Transverse colon (tissue), 4 donors: Measurements from ENCODE around the gene SNRK.

Source experiments
- EP300 ChIP-seq: sonication (generic); formaldehyde crosslinking; IDR thresholded peaks from one replicate; pipeline ENCODE4 v1.6.1; 2017; ENCODE audit warnings: antibody characterized with exemption, low read depth
- POLR2A ChIP-seq: fragments of 450-650 bp; IDR thresholded peaks from one replicate; pipeline ENCODE4 v1.6.1; 2016; ENCODE audit warnings: antibody characterized with exemption, mild to moderate bottlenecking, moderate library complexity
- POLR2AphosphoS5 ChIP-seq, 3 donors: sonication (generic); formaldehyde crosslinking; IDR thresholded peaks; one replicate each; pipeline ENCODE4 v1.6.1; 2016; ENCODE audit warnings: antibody characterized with exemption in 3 of 3
- TF ChIP-seq, protein P1 (sequence below), 5 experiments: fragments of 200-600 bp in 3 of 5; fragments of 450-650 bp in 2 of 5; sonication (generic) in 3 of 5; IDR thresholded peaks; 1 replicate in 2 of 5; 2 replicates in 3 of 5; pipeline ENCODE4 v1.5.1; 2016 to 2017; ENCODE audit warnings: antibody characterized with exemption in 5 of 5, inconsistent platforms in 3 of 5, mild to moderate bottlenecking in 2 of 5, moderate library complexity in 1 of 5

DNA sequence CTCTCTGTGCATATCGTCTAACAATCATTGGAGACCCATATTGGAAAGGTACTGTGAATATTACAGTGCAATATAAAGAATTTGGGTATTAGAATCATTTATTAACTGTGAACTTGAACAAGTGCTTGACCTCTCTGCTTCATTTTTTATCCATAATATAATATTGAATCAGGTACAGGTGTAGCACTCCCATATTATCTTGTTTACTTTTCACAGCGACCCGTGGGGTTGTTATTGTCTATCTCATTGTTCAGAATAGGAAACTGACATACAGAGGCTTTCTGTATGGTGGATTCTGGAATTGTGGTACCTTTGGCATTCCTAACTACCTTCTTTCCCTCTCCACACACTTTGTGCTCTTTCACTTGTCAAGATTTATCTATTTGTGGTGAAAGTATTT lies 17.8 kb downstream of the SNRK start:
- TF ChIP-seq, protein P1, sequence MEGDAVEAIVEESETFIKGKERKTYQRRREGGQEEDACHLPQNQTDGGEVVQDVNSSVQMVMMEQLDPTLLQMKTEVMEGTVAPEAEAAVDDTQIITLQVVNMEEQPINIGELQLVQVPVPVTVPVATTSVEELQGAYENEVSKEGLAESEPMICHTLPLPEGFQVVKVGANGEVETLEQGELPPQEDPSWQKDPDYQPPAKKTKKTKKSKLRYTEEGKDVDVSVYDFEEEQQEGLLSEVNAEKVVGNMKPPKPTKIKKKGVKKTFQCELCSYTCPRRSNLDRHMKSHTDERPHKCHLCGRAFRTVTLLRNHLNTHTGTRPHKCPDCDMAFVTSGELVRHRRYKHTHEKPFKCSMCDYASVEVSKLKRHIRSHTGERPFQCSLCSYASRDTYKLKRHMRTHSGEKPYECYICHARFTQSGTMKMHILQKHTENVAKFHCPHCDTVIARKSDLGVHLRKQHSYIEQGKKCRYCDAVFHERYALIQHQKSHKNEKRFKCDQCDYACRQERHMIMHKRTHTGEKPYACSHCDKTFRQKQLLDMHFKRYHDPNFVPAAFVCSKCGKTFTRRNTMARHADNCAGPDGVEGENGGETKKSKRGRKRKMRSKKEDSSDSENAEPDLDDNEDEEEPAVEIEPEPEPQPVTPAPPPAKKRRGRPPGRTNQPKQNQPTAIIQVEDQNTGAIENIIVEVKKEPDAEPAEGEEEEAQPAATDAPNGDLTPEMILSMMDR (IDR thresholded peaks at IDR 0.05) = no peak
- TF ChIP-seq POLR2A (no peak), POLR2AphosphoS5 (IDR thresholded peaks at IDR 0.05) (no peak), EP300 (no peak)
